A549 (cell line): ENCODE data around the gene LRSAM1.

Experiments
- CEBPB ChIP-seq, 2 experiments: fragments of >200 bp in 1 of 2; sonication (Bioruptor Twin) in 1 of 2; formaldehyde crosslinking in 1 of 2; IDR thresholded peaks; 2 replicates each; pipeline ENCODE4 v1.6.1; 2012 to 2016
- CTCF ChIP-seq: fragments of >200 bp; sonication (Bioruptor Twin); formaldehyde crosslinking; IDR thresholded peaks from 3 replicates; pipeline ENCODE4 v1.5.1; 2016
- ELK1 ChIP-seq: fragments of 150-350 bp; IDR thresholded peaks from 2 replicates; pipeline ENCODE4 v1.6.1; 2014; ENCODE audit warnings: low read depth, mild to moderate bottlenecking, low read length
- JUN ChIP-seq, 2 experiments: fragments of >200 bp; sonication (Bioruptor Twin); formaldehyde crosslinking; IDR thresholded peaks; 2 replicates in 1 of 2; 3 replicates in 1 of 2; pipeline ENCODE4 v1.6.1; 2016 to 2017
- JUNB ChIP-seq: fragments of >200 bp; sonication (Bioruptor Twin); formaldehyde crosslinking; IDR thresholded peaks from 2 replicates; pipeline ENCODE4 v1.6.1; 2016
- MAX ChIP-seq: IDR thresholded peaks from 2 replicates; pipeline ENCODE4 v1.6.1; 2012
- MYC ChIP-seq: IDR thresholded peaks from 2 replicates; pipeline ENCODE4 v1.6.1; 2012; ENCODE audit warnings: mild to moderate bottlenecking, inconsistent platforms, low read length, improper control_type of control experiment, borderline replicate concordance
- POLR2A ChIP-seq: IDR thresholded peaks from 2 replicates; pipeline ENCODE4 v1.6.1; 2012; ENCODE audit warnings: mild to moderate bottlenecking, low read length
- RAD21 ChIP-seq, 2 experiments: fragments of >200 bp in 1 of 2; sonication (Bioruptor Twin) in 1 of 2; formaldehyde crosslinking in 1 of 2; IDR thresholded peaks in 1 of 2; conservative IDR thresholded peaks in 1 of 2; 2 replicates in 1 of 2; 3 replicates in 1 of 2; pipeline ENCODE4 v1.6.1; 2012 to 2018; ENCODE audit warnings: inconsistent platforms in 1 of 2
- REST ChIP-seq: fragments of 200-600 bp; sonication (generic); IDR thresholded peaks from 2 replicates; pipeline ENCODE4 v1.6.1; 2016; ENCODE audit warnings: antibody characterized with exemption, mild to moderate bottlenecking, moderate library complexity
- RFX5 ChIP-seq: fragments of 450-650 bp; IDR thresholded peaks from 2 replicates; pipeline ENCODE4 v1.7.1; 2014; ENCODE audit warnings: antibody characterized with exemption, mild to moderate bottlenecking, moderate library complexity
- USF2 ChIP-seq: fragments of 450-650 bp; IDR thresholded peaks from 2 replicates; pipeline ENCODE4 v1.6.1; 2014; ENCODE audit warnings: antibody characterized with exemption

- TF ChIP-seq POLR2A (no peak), USF2 (no peak), CTCF (no peak), ELK1 (no peak), CEBPB (IDR thresholded peaks at IDR 0.05) (no peak), MAX (no peak), REST (no peak), JUN (IDR thresholded peaks at IDR 0.05) (no peak), JUNB (no peak), MYC (no peak), RAD21 (conservative IDR thresholded peaks at IDR 0.05 in 1 of 2, IDR thresholded peaks at IDR 0.05 in 1 of 2) (no peak), RFX5 (no peak)
These were observed 98.4 kb downstream of the LRSAM1 start for GRCh38 chr9:127549751-127550150.
